ENCODE measurements around the gene TEX53. TPM values are rescaled to one million over a fixed set of nuclear protein-coding genes. Genes with fewer than 3 reads are reported as not detected.

TEX53 gene
- total RNA-seq, 4 donors from 2014 or later = not detected

DNA sequence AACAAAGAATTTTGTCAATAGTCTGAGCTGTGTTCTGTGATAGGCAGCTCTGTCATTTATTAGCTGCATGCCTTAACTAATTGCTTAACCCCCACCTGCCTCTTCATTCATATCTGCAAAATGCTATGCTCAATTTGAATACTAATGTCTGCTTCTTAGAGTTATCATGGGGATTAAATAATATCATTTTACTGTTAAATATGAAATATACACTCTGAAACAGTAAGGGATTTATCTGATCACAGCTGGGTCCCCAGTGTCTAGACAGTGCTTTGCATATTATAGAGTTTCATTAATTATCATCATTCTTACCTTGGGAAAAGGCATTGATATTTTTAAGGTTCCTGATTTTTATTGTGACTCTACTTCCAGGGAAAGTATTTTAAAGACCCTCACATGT is 12.4 kb upstream of the TEX53 start:
- DNase-seq = no peak
- Histone ChIP-seq H3K27ac (no peak overlapping the region), H3K36me3 (no peaks in the 10 kb centered on the region), H3K4me3 (no peak overlapping the region), H3K27me3 (no peaks in the 10 kb centered on the region), H3K9me3 (no peaks in the 10 kb centered on the region), H3K4me1 (no peaks in the 10 kb centered on the region)
- in situ Hi-C loops (cut with MboI; ENCODE audit: low sequenced_read_pairs in 4 of 4) = loop anchor here in 1 of 4 donors (10.0 kb wide), 1 partner anchor 345 kb away; no protein-coding TSS in a partner anchor
- intact Hi-C loops (cut with DNase I; ENCODE audit: low total_unique reads) = loop anchor here (10.0 kb wide), 1 partner anchor 345 kb away; no protein-coding TSS in a partner anchor
- ATAC-seq = no peak
- no peak for TF ChIP-seq POLR2A (IDR thresholded peaks at IDR 0.05)
- TF ChIP-seq, protein P1, sequence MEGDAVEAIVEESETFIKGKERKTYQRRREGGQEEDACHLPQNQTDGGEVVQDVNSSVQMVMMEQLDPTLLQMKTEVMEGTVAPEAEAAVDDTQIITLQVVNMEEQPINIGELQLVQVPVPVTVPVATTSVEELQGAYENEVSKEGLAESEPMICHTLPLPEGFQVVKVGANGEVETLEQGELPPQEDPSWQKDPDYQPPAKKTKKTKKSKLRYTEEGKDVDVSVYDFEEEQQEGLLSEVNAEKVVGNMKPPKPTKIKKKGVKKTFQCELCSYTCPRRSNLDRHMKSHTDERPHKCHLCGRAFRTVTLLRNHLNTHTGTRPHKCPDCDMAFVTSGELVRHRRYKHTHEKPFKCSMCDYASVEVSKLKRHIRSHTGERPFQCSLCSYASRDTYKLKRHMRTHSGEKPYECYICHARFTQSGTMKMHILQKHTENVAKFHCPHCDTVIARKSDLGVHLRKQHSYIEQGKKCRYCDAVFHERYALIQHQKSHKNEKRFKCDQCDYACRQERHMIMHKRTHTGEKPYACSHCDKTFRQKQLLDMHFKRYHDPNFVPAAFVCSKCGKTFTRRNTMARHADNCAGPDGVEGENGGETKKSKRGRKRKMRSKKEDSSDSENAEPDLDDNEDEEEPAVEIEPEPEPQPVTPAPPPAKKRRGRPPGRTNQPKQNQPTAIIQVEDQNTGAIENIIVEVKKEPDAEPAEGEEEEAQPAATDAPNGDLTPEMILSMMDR (IDR thresholded peaks at IDR 0.05 in 4 of 5, conservative IDR thresholded peaks at IDR 0.05 in 1 of 5) = no peak

DNA sequence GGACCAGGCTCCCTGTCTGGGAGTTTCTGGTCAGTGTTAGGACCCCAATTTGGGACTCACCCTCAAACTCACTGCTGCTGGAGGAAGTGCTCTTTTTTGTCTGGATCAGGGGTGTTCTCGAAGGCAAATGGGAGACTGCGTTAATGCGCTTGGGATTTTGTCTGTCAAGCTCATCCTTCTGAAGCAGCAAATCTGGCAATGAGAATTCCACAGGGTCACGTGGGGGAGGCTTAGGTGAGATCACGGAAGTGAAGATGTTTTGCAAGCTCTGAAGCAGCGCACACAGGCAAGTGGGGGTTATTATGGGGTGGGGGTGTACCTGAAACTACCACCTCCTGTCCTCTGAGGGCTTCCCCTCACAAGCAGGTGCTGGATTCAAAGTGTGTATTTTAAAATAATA is 10.5 kb upstream of the TEX53 start:
- Histone ChIP-seq H3K36me3 (no peaks in the 10 kb centered on the region), H3K4me1 (no peaks in the 10 kb centered on the region), H3K9me3 (no peaks in the 10 kb centered on the region), H3K27ac (no peak overlapping the region), H3K27me3 (no peaks in the 10 kb centered on the region), H3K4me3 (no peak overlapping the region)
- in situ Hi-C loops (cut with MboI; ENCODE audit: low sequenced_read_pairs in 4 of 4) = no loop called here
- ATAC-seq = no peak
- no peak for DNase-seq
- no peak for TF ChIP-seq POLR2A (IDR thresholded peaks at IDR 0.05)
- TF ChIP-seq, protein P1 (IDR thresholded peaks at IDR 0.05 in 4 of 5, conservative IDR thresholded peaks at IDR 0.05 in 1 of 5) = no peak
- intact Hi-C loops (cut with DNase I; ENCODE audit: low total_unique reads) = loop anchor here (10.0 kb wide), 1 partner anchor 347 kb away; no protein-coding TSS in a partner anchor

DNA sequence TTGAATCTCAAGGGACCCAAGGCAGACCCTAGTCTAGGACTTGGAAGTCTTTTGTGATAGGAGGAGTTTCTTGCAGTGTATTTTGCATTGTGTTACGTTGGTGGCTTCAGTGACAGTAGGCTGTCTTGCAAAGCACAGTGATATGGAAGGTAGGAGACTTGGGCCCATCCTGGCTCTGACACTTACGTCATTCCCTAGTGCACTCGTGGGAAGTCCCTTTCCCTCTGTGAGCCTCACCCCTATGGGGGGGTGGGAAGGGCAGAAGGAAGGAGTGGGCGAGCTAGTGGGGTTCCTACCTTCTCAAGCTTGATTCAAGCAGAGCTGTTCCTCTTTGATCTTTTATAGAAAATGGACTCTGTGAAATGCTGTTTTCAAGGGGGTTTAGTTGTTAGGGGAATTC is 9.2 kb upstream of the TEX53 start:
- no peaks in the 10 kb centered on the region for H3K4me1 ChIP-seq
- H3K36me3 ChIP-seq = no peaks in the 10 kb centered on the region
- no peak for ATAC-seq
- TF ChIP-seq, protein P1 (IDR thresholded peaks at IDR 0.05 in 4 of 5, conservative IDR thresholded peaks at IDR 0.05 in 1 of 5) = no peak
- no peak for TF ChIP-seq POLR2A (IDR thresholded peaks at IDR 0.05)
- no peak overlapping the region for H3K4me3 ChIP-seq
- intact Hi-C loops (cut with DNase I; ENCODE audit: low total_unique reads) (loop anchor here (10.0 kb wide), 1 partner anchor 348 kb away; no protein-coding TSS in a partner anchor), in situ Hi-C loops (cut with MboI; ENCODE audit: low sequenced_read_pairs in 4 of 4) (no loop called here)
- no peak for DNase-seq
- no peaks in the 10 kb centered on the region for H3K9me3 ChIP-seq
- no peak overlapping the region for H3K27ac ChIP-seq
- peaks cover 0 to 8% (median 0%) of the 10 kb centered on the region in 3 donors for H3K27me3 ChIP-seq

DNA sequence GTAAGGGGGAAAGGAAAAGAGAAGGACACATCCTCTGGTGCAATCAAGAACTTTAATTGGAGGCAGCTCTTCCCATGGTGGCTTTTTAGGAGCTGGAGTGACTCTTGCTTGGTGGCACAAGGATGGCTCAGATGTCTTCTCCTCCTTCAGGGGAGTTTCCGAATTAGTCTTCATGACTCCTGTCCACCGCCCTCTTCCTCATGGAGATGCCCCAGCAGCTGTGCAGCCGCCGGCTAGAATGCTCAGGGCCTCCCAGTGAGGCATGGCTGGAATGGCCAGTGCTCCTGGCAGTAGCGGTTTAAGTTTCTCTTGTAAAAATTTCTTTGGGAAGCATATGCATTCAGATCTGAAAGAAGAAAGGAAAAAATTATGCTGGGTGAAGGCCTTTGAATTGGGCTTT is 8.8 kb upstream of the TEX53 start:
- in situ Hi-C loops (cut with MboI; ENCODE audit: low sequenced_read_pairs in 4 of 4) (no loop called here), intact Hi-C loops (cut with DNase I; ENCODE audit: low total_unique reads) (loop anchor here (10.0 kb wide), 1 partner anchor 348 kb away; no protein-coding TSS in a partner anchor)
- no peak overlapping the region for H3K27ac ChIP-seq
- H3K9me3 ChIP-seq = no peaks in the 10 kb centered on the region
- H3K27me3 ChIP-seq = peaks cover 0 to 9% (median 0%) of the 10 kb centered on the region in 3 donors
- H3K4me3 ChIP-seq = no peak overlapping the region
- ATAC-seq (no peak), DNase-seq (no peak)
- TF ChIP-seq, protein P1 (IDR thresholded peaks at IDR 0.05 in 4 of 5, conservative IDR thresholded peaks at IDR 0.05 in 1 of 5) = no peak
- no peak for TF ChIP-seq POLR2A (IDR thresholded peaks at IDR 0.05)
- no peaks in the 10 kb centered on the region for H3K36me3 ChIP-seq
- no peaks in the 10 kb centered on the region for H3K4me1 ChIP-seq

DNA sequence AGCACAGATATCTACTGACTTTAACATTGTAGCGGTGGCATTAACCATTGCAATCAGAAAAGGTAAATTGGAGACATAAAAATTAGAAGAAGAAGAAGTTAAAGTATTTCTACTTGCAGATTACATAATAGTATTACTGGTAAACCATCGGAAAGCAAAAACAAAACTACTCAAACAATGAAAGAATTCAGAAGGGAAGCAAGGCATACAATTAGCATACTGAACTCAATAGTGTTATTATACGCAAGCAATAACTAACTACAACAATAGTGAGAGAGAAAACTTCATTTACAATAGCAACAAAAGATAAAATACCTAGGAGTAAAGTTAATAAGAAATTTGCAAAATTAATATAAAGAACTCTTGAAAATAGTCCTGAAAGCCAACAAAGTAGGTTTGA is 6.6 kb upstream of the TEX53 start:
- intact Hi-C loops (cut with DNase I; ENCODE audit: low total_unique reads) (loop anchor here (10.0 kb wide), 1 partner anchor 351 kb away; no protein-coding TSS in a partner anchor), in situ Hi-C loops (cut with MboI; ENCODE audit: low sequenced_read_pairs in 4 of 4) (no loop called here)
- H3K4me3 ChIP-seq = no peak overlapping the region
- no peak for DNase-seq
- no peak overlapping the region for H3K27ac ChIP-seq
- TF ChIP-seq POLR2A (IDR thresholded peaks at IDR 0.05) = no peak
- TF ChIP-seq, protein P1 (IDR thresholded peaks at IDR 0.05 in 4 of 5, conservative IDR thresholded peaks at IDR 0.05 in 1 of 5) = no peak
- no peak for ATAC-seq
- no peaks in the 10 kb centered on the region for H3K9me3 ChIP-seq
- H3K27me3 ChIP-seq = peaks cover 0 to 9% (median 0%) of the 10 kb centered on the region in 3 donors
- H3K36me3 ChIP-seq = no peaks in the 10 kb centered on the region
- no peaks in the 10 kb centered on the region for H3K4me1 ChIP-seq
